Stomach (tissue), 9 donors: ENCODE data around the gene KIFC3. TPM values are rescaled to one million over a fixed set of nuclear protein-coding genes. Genes with fewer than 3 reads are reported as not detected.

Experiments
- DNase-seq, 2 donors: peaks; one replicate each; pipeline versions ENCODE4 v3.0.0 to v3.0.0-alpha.2; 2013 to 2019
- H3K27ac ChIP-seq, 5 donors: fragments of 200-600 bp in 4 of 5; sonication (generic) in 4 of 5; one replicate each; pipeline ENCODE4 v1.5.1; 2013 to 2019; ENCODE audit warnings: mild to moderate bottlenecking in 1 of 5, moderate library complexity in 1 of 5
- H3K27me3 ChIP-seq, 3 donors: fragments of 200-600 bp; sonication (generic); one replicate each; pipeline ENCODE4 v1.5.1; 2017 to 2019; ENCODE audit warnings: mixed run types in 1 of 3
- H3K36me3 ChIP-seq, 4 donors: fragments of 200-600 bp; sonication (generic); 1 replicate in 3 of 4; 2 replicates in 1 of 4; pipeline ENCODE4 v1.5.1; 2016 to 2019
- H3K4me1 ChIP-seq, 4 donors: fragments of 200-600 bp; sonication (generic); one replicate each; pipeline ENCODE4 v1.5.1; 2016 to 2019
- H3K4me3 ChIP-seq, 4 donors: fragments of 200-600 bp; sonication (generic) in 3 of 4; one replicate each; pipeline ENCODE4 v1.5.1; 2016 to 2019; ENCODE audit warnings: mild to moderate bottlenecking in 1 of 4
- H3K9me3 ChIP-seq, 4 donors: fragments of 200-600 bp; sonication (generic); one replicate each; pipeline ENCODE4 v1.5.1; 2016 to 2019
- CTCF ChIP-seq, 7 experiments: fragments of 450-650 bp in 4 of 7; fragments of 200-600 bp in 3 of 7; sonication (generic) in 3 of 7; IDR thresholded peaks; one replicate each; pipeline ENCODE4 v1.5.1; 2016 to 2019; ENCODE audit warnings: antibody characterized with exemption in 7 of 7, control low read depth in 2 of 7, mild to moderate bottlenecking in 1 of 7
- EP300 ChIP-seq: sonication (generic); formaldehyde crosslinking; IDR thresholded peaks from one replicate; pipeline ENCODE4 v1.6.1; 2017; ENCODE audit warnings: antibody characterized with exemption
- POLR2A ChIP-seq, 4 donors: fragments of 450-650 bp; IDR thresholded peaks; one replicate each; pipeline ENCODE4 v1.6.1; 2016; ENCODE audit warnings: antibody characterized with exemption in 4 of 4, control low read depth in 2 of 4, mild to moderate bottlenecking in 1 of 4, moderate library complexity in 1 of 4
- POLR2AphosphoS5 ChIP-seq, 3 donors: sonication (generic); formaldehyde crosslinking; IDR thresholded peaks; one replicate each; pipeline ENCODE4 v1.6.1; 2016; ENCODE audit warnings: antibody characterized with exemption in 3 of 3
- WGBS, 5 donors: extraction: QIAGEN DNeasy Blood & Tissue Kit in 3 of 5; methylation state at CpG; one replicate each; pipeline versions ENCODE4 v1.1.5 to v1.1.7; 2013 to 2018; 5-methylcytosine and 5-hydroxymethylcytosine counted together
- intact Hi-C: fragments of 100-400 bp; cut with DNase I; formaldehyde crosslinking; loops from one replicate; pipeline ENCODE4 v1.15.1; 2023; ENCODE audit warnings: low total_unique reads
- polyA plus RNA-seq, 3 donors: library from polyadenylated mRNA; stranded (reverse); fragments of 200-250 nt; gene quantifications; one replicate each; pipeline ENCODE4 v1.2.3, GENCODE V29; 2013
- total RNA-seq, 5 donors: library from RNA; depleted of rRNA; stranded (reverse); fragments of >200 nt; gene quantifications; one replicate each; pipeline versions ENCODE4 v1.1.0 to v1.2.3, GENCODE V29; 2014 to 2016
- donor health status: healthy with polysubstance abuse.
- donor health status: Bipolar disorder and iron deficiency.
- donor health status: healthy.

Gene KIFC3
- total and polyA plus RNA-seq, 8 donors, result 2.3 to 249 (median 31.1) TPM

GRCh38 chr16:57742543-57742942 lies 59.7 kb downstream of the KIFC3 start:
- WGBS, 5 donors, result 75 to 86% (median 85%) methylated on average over 4 of the region's 4 CpGs
- H3K4me3 ChIP-seq, result no peak overlapping the region
- H3K4me1 ChIP-seq, result peaks cover 0 to 12% (median 2%) of the 10 kb centered on the region in 4 donors
- intact Hi-C loops, result no loop called here
- no peak for TF ChIP-seq EP300
- TF ChIP-seq CTCF (IDR thresholded peaks at IDR 0.05), result no peak
- no peak for TF ChIP-seq POLR2AphosphoS5 (IDR thresholded peaks at IDR 0.05)
- TF ChIP-seq POLR2A (IDR thresholded peaks at IDR 0.05), result no peak
- no peaks in the 10 kb centered on the region for H3K9me3 ChIP-seq
- no peaks in the 10 kb centered on the region for H3K27me3 ChIP-seq
- DNase-seq, result no peak
- H3K36me3 ChIP-seq, result peaks cover 3 to 72% (median 42%) of the 10 kb centered on the region in 4 donors
- H3K27ac ChIP-seq, result no peak overlapping the region

- Histone ChIP-seq H3K27me3 (no peaks in the 10 kb centered on the region), H3K4me3 (no peak overlapping the region), H3K4me1 (peaks cover 4 to 20% (median 10%) of the 10 kb centered on the region in 4 donors), H3K27ac (no peak overlapping the region), H3K36me3 (peaks cover 3 to 66% (median 34%) of the 10 kb centered on the region in 4 donors), H3K9me3 (no peaks in the 10 kb centered on the region)
- no peak for DNase-seq
- TF ChIP-seq POLR2AphosphoS5 (IDR thresholded peaks at IDR 0.05) (no peak), CTCF (IDR thresholded peaks at IDR 0.05) (no peak)
- WGBS, 5 donors, result 66 to 95% (median 92%) methylated on average over 7 to 16 of the region's 16 CpGs
- intact Hi-C loops, result no loop called here
Observed at GRCh38 chr16:57741660-57742191, 60.6 kb downstream of the KIFC3 start.

- Histone ChIP-seq H3K36me3 (peaks cover 3 to 59% (median 31%) of the 10 kb centered on the region in 4 donors), H3K4me3 (no peak overlapping the region), H3K27ac (no peak overlapping the region), H3K9me3 (no peaks in the 10 kb centered on the region), H3K4me1 (peaks cover 14 to 29% (median 19%) of the 10 kb centered on the region in 4 donors), H3K27me3 (no peaks in the 10 kb centered on the region)
- intact Hi-C loops, result no loop called here
- DNase-seq, result no peak
- TF ChIP-seq EP300 (no peak), POLR2A (IDR thresholded peaks at IDR 0.05) (no peak), POLR2AphosphoS5 (IDR thresholded peaks at IDR 0.05) (no peak), CTCF (IDR thresholded peaks at IDR 0.05) (no peak)
- WGBS, 5 donors, result 91 to 95% (median 94%) methylated on average over 19 to 24 of the region's 24 CpGs
Observed at GRCh38 chr16:57740423-57741071, 61.7 kb downstream of the KIFC3 start.

GRCh38 chr16:57739756-57740422 lies 62.4 kb downstream of the KIFC3 start:
- TF ChIP-seq POLR2AphosphoS5 (IDR thresholded peaks at IDR 0.05) (no peak), CTCF (IDR thresholded peaks at IDR 0.05) (no peak), EP300 (no peak), POLR2A (IDR thresholded peaks at IDR 0.05) (no peak)
- Histone ChIP-seq H3K9me3 (no peaks in the 10 kb centered on the region), H3K4me1 (peaks cover 14 to 29% (median 19%) of the 10 kb centered on the region in 4 donors), H3K27me3 (no peaks in the 10 kb centered on the region), H3K4me3 (no peak overlapping the region), H3K36me3 (peaks cover 3 to 57% (median 30%) of the 10 kb centered on the region in 4 donors), H3K27ac (no peak overlapping the region)
- no peak for DNase-seq
- WGBS, 5 donors, result 84 to 98% (median 93%) methylated on average over 10 to 18 of the region's 18 CpGs
- intact Hi-C loops, result no loop called here
